Smooth muscle cell (in vitro differentiated cells): Measurements from ENCODE around the gene MTCH1. TPM values are rescaled to one million over a fixed set of nuclear protein-coding genes. Genes with fewer than 3 reads are reported as not detected.

Experiments used
- DNase-seq: peaks from one replicate; lab custom pipeline; 2025; ENCODE audit not compliant: unreplicated experiment; lab: John Stamatoyannopoulos, UW
- H2AFZ ChIP-seq: fragments of 200-600 bp; sonication (generic); 2 replicates; pipeline ENCODE4 v1.6.0; 2016; ENCODE audit warnings: antibody characterized with exemption, low read depth, mild to moderate bottlenecking
- H3F3A ChIP-seq: fragments of 200-600 bp; sonication (generic); 2 replicates; pipeline ENCODE4 v1.6.0; 2017; ENCODE audit warnings: antibody characterized with exemption, low read depth
- H3K27ac ChIP-seq: fragments of 200-600 bp; sonication (generic); 2 replicates; pipeline ENCODE4 v1.5.1; 2016; ENCODE audit warnings: low read depth, mild to moderate bottlenecking
- H3K27me3 ChIP-seq: fragments of 200-600 bp; sonication (generic); 2 replicates; pipeline ENCODE4 v1.6.1; 2016; ENCODE audit warnings: low read depth, mild to moderate bottlenecking
- H3K36me3 ChIP-seq: fragments of 200-600 bp; sonication (generic); 2 replicates; pipeline ENCODE4 v1.5.1; 2016; ENCODE audit warnings: low read depth
- H3K4me1 ChIP-seq: fragments of 200-600 bp; sonication (generic); 2 replicates; pipeline ENCODE4 v1.5.1; 2016; ENCODE audit warnings: low read depth
- H3K4me2 ChIP-seq: fragments of 200-600 bp; sonication (generic); 2 replicates; pipeline ENCODE4 v1.6.0; 2016; ENCODE audit warnings: mild to moderate bottlenecking
- H3K4me3 ChIP-seq: fragments of 200-600 bp; sonication (generic); 2 replicates; pipeline ENCODE4 v1.5.1; 2016; ENCODE audit warnings: mild to moderate bottlenecking
- H3K79me2 ChIP-seq: fragments of 200-600 bp; sonication (generic); 2 replicates; pipeline ENCODE4 v1.6.0; 2016; ENCODE audit warnings: low read depth, mild to moderate bottlenecking
- H3K9ac ChIP-seq: fragments of 200-600 bp; sonication (generic); 2 replicates; pipeline ENCODE4 v1.6.0; 2016; ENCODE audit warnings: low read depth
- H3K9me3 ChIP-seq: fragments of 200-600 bp; sonication (generic); replicated peaks from 2 replicates; pipeline ENCODE4 v1.5.1; 2016; ENCODE audit warnings: low read depth
- H4K20me1 ChIP-seq: fragments of 200-600 bp; sonication (generic); 2 replicates; pipeline ENCODE4 v1.6.0; 2016; ENCODE audit warnings: low read depth
- CTCF ChIP-seq: fragments of 200-600 bp; sonication (generic); IDR thresholded peaks from 2 replicates; pipeline ENCODE4 v1.5.1; 2017; ENCODE audit warnings: borderline replicate concordance, mild to moderate bottlenecking, antibody characterized with exemption; ENCODE audit not compliant: insufficient read depth, poor library complexity, severe bottlenecking
- WGBS: methylation state at CpG from one replicate; pipeline ENCODE4 v1.1.7; 2016; ENCODE audit warnings: low lambda C conversion rate; 5-methylcytosine and 5-hydroxymethylcytosine counted together
- polyA plus RNA-seq: library from polyadenylated mRNA; unstranded; fragments of >200 nt; fragmentation: Nextera tagmentation; extraction: Ambion mirVana; gene quantifications from 2 replicates; pipeline ENCODE4 v1.2.1, GENCODE V29; 2016
- total RNA-seq: library from RNA; depleted of rRNA; stranded (reverse); fragments of >200 nt; gene quantifications from 2 replicates; pipeline ENCODE4 v1.2.3, GENCODE V29; 2014

Gene MTCH1
- total and polyA plus RNA-seq, 2 experiments from 2014 or later: 200 to 517 TPM

- H3K4me1 ChIP-seq: peaks cover 3% of the 10 kb centered on the region
- H3K4me3 ChIP-seq: no peak overlapping the region
- peaks cover 29% of the 10 kb centered on the region for H3K79me2 ChIP-seq
- H4K20me1 ChIP-seq: peaks cover 75% of the 10 kb centered on the region
- no peak overlapping the region for H3K27ac ChIP-seq
- H3K27me3 ChIP-seq: no peaks in the 10 kb centered on the region
- no peak overlapping the region for H2AFZ ChIP-seq
- no peak overlapping the region for H3K9ac ChIP-seq
- no peak overlapping the region for H3K4me2 ChIP-seq
- H3F3A ChIP-seq: peaks cover 3% of the 10 kb centered on the region
- 96% methylated on average over 4 of the region's 4 CpGs for WGBS
- no peak for DNase-seq
- TF ChIP-seq CTCF: no peak
- H3K9me3 ChIP-seq: no peaks in the 10 kb centered on the region
- H3K36me3 ChIP-seq: peaks cover 7% of the 10 kb centered on the region
Measured at GRCh38 chr6:36976007-36976264, 10.1 kb downstream of the MTCH1 start.

- H3K4me2 ChIP-seq: no peak overlapping the region
- H3K27ac ChIP-seq: no peak overlapping the region
- TF ChIP-seq CTCF: no peak
- no peaks in the 10 kb centered on the region for H3K4me1 ChIP-seq
- peaks cover 24% of the 10 kb centered on the region for H3K79me2 ChIP-seq
- H3K9me3 ChIP-seq: no peaks in the 10 kb centered on the region
- H3K4me3 ChIP-seq: no peak overlapping the region
- H3K36me3 ChIP-seq: peaks cover 7% of the 10 kb centered on the region
- WGBS: over 99% methylated on average over 7 of the region's 7 CpGs
- no peaks in the 10 kb centered on the region for H3K27me3 ChIP-seq
- no peak overlapping the region for H3K9ac ChIP-seq
- H3F3A ChIP-seq: peaks cover 6% of the 10 kb centered on the region
- DNase-seq: no peak
- H2AFZ ChIP-seq: no peak overlapping the region
- H4K20me1 ChIP-seq: peaks cover 74% of the 10 kb centered on the region
Measured at GRCh38 chr6:36975231-36976006, 10.6 kb downstream of the MTCH1 start.

- peaks cover 8% of the 10 kb centered on the region for H3K36me3 ChIP-seq
- no peak overlapping the region for H3K9ac ChIP-seq
- H3K4me2 ChIP-seq: no peak overlapping the region
- no peak overlapping the region for H3K4me3 ChIP-seq
- WGBS: 91% methylated on average over 4 of the region's 4 CpGs
- H2AFZ ChIP-seq: no peak overlapping the region
- peaks cover 6% of the 10 kb centered on the region for H3F3A ChIP-seq
- no peak overlapping the region for H3K27ac ChIP-seq
- no peaks in the 10 kb centered on the region for H3K4me1 ChIP-seq
- peaks cover 60% of the 10 kb centered on the region for H4K20me1 ChIP-seq
- no peaks in the 10 kb centered on the region for H3K27me3 ChIP-seq
- no peak for TF ChIP-seq CTCF
- no peak for DNase-seq
- no peaks in the 10 kb centered on the region for H3K9me3 ChIP-seq
- H3K79me2 ChIP-seq: peaks cover 7% of the 10 kb centered on the region
Measured at GRCh38 chr6:36973647-36974046, 12.3 kb downstream of the MTCH1 start.

- Histone ChIP-seq H3K9ac (no peak overlapping the region), H3K9me3 (no peaks in the 10 kb centered on the region), H3K27me3 (no peaks in the 10 kb centered on the region), H3K36me3 (peaks cover 12% of the 10 kb centered on the region), H3K4me1 (no peaks in the 10 kb centered on the region), H2AFZ (no peak overlapping the region), H3F3A (peaks cover 11% of the 10 kb centered on the region), H3K4me2 (no peak overlapping the region), H4K20me1 (peaks cover 59% of the 10 kb centered on the region), H3K4me3 (no peak overlapping the region), H3K27ac (no peak overlapping the region), H3K79me2 (peaks cover 4% of the 10 kb centered on the region)
- DNase-seq: no peak
- no peak for TF ChIP-seq CTCF
- WGBS: 95% methylated on average over 1 of the region's 1 CpG
Measured at GRCh38 chr6:36973190-36973589, 12.8 kb downstream of the MTCH1 start.
